Inflammatory macrophage treated with lipopolysaccharide for 4 hours (primary cell): Measurements from ENCODE around the gene PCSK5.
"Not testable (repeated sequence)": the region's sequence is repeated elsewhere in the genome, so short reads cannot be mapped to it uniquely, and the experiment has no call there.

Experiments
- DNase-seq: peaks from one replicate; pipeline ENCODE4 v3.0.0-alpha.2; 2020

The PCSK5 gene

DNA sequence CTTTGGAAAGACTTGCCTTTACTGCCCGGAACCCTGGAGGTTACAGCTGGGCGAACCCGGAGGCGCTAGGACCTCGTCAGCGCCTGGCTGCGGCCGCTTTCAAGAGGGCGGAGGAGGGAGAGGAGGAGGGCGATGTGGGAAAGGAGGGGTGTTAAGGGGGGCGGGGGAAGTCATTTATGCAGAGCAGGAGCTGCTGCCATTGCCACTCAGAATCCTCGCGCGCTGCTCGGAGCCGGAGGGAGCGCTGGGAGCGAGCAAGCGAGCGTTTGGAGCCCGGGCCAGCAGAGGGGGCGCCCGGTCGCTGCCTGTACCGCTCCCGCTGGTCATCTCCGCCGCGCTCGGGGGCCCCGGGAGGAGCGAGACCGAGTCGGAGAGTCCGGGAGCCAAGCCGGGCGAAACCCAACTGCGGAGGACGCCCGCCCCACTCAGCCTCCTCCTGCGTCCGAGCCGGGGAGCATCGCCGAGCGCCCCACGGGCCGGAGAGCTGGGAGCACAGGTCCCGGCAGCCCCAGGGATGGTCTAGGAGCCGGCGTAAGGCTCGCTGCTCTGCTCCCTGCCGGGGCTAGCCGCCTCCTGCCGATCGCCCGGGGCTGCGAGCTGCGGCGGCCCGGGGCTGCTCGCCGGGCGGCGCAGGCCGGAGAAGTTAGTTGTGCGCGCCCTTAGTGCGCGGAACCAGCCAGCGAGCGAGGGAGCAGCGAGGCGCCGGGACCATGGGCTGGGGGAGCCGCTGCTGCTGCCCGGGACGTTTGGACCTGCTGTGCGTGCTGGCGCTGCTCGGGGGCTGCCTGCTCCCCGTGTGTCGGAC is at the start of gene PCSK5:
Gene PCSK5 (plus strand): TSS at position 202 of the 805 bp plus-strand sequence. CDS start 509 bp downstream, at position 711.
- DNase-seq = peak; percentile 87

DNA sequence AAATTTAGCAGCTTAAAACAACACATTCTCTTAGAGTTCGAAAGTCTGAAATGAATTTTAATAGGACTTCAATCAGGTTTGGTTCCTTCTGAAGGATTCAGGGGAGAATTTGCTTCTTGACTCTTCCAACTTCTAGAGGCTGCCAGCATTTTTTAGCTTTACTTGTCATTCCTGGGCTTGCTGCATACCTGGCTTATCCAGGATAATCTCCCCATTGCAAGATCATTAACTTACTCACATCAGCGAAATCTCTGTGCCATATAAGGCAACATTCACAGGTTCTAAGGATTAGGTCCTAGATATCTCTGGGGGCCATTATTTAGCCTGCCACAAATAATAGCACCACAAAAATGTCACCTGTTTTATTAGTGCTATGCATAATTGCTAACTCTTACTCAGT is 46.2 kb upstream of the PCSK5 start:
- no peak for DNase-seq

DNA sequence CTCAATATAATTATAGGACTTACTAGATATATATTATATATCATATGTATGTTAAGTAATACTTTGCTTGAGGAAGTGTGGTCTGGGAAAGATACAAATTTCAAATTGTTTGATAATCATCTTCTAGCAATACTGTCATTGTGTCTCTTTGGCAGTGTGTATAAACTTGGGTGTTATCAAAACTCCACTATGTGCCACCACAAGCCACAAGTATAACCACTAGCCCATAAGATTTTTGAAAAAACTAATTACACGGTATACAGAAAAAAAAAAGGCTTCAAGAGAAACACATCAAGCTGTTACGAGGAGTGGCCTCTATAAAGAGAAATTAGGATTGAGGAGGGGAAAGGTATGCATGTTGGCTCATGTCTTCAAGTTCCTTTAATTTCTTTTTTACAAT is 44.7 kb upstream of the PCSK5 start:
- DNase-seq = no peak

DNA sequence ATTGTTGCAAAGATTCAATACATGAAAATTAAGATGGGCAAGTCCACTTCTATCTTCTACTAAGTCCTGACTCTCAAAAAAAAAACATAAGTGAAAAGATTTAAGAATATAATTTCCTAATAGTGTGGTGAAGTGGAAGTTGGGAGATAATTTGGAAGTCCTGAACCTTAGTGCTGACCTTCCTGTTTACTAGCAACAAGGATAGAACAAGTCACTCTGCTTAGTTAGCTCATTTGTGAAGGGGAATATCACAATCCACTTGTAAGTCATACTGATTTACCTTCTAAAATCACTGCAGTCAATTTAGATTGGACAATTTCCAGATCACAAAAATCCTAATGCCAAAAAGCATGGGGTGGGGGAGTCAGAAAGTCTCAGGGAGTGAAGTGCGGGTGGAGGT is 43.4 kb upstream of the PCSK5 start:
- DNase-seq = no peak

DNA sequence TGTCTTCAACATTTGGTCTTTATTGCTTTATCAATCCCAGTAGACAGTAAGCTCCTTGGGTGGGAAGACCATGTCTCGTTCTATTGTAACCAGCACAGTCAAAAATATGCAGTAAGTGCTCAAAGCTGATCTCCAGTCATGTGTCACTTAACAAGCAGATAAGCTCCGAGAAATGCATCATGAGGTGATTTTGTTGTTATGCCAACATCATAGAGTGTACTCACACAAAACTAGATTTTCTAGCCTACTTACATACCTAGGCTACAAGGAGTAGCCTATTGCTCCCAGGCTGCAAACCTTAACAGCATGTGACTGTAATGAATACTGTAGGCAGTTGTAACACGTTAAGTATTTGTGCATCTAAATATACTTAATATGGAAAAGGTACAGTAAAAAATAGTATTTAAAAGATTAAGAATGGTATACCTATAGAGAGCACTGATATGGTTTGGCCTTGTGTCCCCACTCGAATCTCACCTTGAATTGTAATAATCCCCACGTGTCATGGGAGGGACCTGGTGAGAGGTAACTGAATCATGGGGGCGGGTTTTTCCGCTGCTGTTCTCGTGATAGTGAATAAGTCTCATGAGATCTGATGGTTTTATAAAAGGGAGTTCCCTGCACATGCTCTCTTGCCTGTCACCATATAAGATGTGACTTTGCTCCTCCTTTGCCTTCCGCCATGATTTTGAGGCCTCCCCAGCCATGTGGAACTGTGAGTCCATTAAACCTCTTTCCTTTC is 39.8 kb upstream of the PCSK5 start:
- no peak for DNase-seq

DNA sequence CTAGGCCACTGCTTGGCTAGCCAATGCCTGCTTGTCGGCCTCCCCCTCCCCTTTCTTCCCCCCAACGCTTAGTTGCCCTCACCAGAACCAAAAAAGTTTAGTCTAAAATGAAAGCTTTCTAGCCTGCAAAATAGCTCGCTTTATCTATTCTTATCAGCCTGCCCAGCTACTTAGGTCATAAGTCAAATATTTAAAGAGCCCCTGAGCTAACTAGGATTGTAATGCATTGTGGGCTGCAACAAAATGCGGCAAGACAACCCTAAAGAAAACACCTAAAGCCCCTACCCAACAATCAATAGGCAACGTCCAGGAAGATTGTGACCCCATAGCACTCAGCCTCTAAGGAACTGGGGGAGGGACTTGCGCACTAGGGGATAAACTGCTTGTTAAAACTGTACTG is 38.6 kb upstream of the PCSK5 start:
- DNase-seq = no peak

DNA sequence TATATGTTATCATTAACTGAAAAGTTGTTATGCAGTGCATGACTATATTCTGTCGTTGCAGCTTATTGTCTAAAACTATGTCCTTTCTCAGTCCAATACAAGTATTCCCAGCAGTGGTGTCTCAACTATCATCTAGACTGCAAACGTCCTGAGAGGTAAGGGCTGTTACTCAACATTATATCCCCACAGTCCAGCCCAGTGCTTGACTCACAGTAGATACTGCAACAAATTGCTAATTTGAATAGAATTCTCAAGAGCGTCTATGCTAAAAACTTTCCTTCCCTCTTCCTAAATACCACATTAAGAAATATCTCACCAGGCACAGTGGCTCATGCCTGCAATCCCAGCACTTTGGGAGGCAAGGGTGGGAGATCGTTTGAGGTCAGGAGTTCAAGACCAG is 37.7 kb upstream of the PCSK5 start:
- no peak for DNase-seq

DNA sequence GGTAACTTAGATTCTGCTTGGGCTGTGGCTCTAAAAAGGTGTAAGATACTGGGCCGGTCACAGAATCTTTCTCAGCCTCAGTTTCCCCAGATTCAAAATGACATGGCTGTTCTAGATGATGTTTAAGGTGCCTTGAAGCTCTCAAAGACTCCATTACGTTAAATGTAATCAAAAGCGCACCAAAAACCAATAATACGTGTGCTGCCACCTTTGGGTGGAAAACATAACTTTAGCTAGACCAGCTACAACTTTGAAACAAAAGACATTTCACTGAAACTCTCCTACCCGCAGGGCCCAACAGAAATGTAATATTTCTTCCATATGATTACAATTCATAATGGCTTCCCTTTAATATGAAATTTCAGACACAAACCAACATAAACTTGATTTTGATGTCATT is 35.0 kb upstream of the PCSK5 start:
- DNase-seq = peak; percentile 11

DNA sequence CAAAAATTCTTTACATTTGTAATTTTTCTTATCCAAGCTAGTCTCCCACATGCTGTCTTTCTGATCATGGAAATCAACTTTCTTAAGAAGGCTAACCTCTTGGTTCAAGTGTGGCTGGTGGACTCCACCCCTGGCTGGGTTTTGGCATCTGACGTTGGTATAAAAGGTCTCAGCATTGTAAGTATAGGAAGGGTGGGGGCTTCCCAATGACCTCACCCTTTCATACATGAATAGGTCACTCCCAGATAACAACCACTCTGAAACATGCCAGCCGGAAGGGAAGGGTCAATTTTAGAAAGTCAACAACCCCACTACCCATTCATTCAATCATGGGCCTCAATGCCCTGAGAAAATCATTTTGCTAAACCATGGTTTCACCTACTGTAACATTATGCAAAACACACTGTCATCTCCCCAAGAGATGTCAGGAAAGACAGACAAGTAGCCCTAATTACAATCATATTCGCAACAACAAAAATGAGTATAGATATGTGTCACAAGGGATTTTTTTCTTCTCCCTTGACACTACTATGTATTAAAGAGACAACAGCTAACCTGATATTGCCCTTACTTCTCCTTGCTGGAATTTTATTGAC is 31.9 kb upstream of the PCSK5 start:
- no peak for DNase-seq

DNA sequence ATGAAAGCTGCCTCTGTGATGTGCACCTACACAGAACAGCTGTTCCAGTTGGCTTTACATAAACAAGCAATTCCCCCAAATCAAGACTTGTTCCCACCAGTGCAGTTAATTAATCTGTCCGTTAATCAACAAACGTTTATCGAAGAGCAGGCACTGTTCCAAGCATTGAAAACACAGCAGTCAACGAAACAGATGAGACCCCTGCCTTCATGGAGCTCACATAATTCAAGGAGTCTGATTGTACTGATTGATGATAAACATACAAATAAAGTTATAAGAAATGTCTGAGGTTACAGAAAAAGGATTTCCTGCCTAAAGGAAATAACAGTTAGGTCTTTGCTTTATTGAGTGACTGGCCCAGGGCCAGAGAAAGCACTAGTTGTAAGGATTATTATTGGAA is 26.2 kb upstream of the PCSK5 start:
- no peak for DNase-seq

DNA sequence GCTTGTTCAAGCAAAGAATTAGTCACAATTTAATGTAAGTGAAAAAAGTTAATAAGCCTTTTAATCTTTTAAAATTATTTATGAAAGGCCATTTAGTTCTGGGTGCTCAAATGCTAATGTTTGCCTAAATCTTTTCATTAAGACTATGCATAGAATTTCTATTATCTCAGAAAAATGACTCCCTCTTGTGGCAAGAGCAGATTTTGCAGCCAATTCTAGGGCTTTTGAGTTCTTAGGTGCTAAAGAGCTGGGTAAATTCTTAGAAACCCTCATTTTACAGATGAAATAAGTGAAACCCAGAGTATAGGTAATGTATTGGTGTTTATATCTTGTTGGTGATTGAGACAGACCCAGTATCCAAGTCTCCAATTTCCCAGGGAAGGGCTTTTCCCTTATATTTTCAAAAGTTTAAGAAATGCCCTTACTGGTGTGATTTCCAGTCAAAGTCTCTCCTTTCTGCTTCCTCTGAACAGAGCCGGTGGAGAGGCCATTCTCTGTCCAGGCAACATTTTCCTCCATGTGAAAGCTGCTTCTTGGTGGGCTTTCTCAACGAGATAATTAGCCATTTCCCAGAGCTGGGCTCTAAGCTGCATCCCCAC is 24.1 kb upstream of the PCSK5 start:
- peak; percentile 68 for DNase-seq

DNA sequence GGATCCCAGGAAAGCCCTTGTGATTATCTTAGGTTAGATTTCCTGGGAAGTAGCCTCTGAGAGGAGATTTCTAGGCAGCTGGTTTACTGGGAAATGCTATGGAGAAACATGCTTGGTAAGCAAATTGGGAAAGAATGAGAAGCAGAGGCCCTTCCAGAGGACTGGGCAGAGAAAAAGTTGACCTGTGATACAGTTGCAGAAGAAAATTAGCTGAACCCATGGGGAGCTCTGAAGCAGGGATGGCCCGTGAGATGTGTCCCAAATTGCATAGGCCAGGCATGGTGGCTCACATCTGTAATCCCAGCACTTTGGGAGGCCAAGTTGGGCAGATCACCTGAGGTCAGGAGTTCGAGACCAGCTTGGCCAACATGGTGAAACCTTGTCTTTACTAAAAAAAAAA is 21.9 kb upstream of the PCSK5 start:
- DNase-seq = not testable (repeated sequence)

DNA sequence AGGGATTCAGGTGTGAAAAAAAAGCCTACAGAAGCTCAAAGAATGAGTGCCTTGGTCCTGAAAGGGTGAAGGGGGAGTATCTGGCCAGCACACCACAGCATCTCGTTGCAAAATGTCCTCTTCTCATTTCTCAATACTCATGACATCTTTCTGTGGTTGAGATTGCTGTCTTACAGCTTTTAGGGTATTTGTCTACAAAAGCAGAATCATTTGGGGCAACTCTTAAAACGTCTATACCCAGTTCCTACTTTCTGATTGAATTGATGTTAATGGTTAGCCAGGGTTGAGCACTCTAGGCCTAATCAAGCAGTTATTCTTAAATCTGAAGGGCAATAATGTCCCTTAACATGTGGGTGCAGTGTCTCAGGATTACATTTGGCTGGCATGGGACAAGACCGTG is 21.2 kb upstream of the PCSK5 start:
- DNase-seq = peak; percentile 89

DNA sequence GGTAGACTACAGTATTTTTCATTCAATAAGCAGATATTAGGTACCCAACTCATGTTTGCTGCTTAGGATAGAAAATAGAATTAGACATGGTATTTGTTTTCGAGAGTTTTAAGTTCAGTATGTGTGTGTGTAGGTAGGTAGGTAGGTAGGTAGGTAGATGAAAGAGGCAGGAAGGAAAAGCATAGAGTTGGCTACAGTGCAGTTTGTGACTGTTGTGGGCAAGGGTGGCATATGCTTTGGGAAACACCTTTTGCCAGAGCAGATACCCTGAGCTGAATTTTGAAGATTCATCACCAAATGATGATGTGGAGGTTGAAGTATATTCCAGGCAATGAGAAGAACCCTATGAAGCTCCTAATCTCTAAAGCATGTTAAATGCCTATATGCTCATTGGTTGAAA is 20.0 kb upstream of the PCSK5 start:
- DNase-seq = no peak

DNA sequence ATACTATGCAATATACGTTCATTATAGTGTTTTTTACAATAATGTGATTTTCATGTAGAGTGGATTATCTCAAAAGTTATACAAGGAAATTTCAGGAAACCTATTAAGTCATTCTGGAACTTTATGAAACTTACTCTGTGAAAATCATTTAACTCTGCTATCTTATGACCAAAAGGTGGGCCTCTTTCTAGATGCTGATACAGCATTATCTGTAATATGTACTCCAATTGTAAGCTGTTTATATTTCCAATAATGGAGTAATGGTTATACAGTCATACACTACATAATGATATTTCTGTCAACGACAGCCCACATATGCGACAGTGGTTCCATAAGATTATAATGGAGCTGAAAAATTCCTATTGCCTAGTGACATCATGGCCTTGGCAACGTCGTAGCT is 18.8 kb upstream of the PCSK5 start:
- DNase-seq = no peak

DNA sequence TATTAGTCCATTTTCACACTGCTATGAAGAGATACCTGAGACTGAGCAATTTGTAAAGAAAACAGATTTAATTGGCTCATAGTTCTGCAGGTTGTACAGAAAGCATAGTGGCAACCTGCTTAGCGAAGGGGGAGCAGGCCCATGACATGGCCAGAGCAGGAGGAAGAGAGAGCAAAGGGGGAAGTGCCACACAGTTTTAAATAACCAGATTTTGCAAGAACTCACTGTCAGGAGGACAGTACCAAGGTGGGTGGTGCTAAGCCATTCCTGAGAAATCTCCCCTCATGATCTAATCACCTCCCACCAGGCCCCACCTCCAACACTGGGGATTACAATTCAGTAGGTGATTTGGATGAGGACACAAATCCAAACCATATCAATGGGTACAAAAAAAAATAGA is 16.8 kb upstream of the PCSK5 start:
- DNase-seq = peak; percentile 85

DNA sequence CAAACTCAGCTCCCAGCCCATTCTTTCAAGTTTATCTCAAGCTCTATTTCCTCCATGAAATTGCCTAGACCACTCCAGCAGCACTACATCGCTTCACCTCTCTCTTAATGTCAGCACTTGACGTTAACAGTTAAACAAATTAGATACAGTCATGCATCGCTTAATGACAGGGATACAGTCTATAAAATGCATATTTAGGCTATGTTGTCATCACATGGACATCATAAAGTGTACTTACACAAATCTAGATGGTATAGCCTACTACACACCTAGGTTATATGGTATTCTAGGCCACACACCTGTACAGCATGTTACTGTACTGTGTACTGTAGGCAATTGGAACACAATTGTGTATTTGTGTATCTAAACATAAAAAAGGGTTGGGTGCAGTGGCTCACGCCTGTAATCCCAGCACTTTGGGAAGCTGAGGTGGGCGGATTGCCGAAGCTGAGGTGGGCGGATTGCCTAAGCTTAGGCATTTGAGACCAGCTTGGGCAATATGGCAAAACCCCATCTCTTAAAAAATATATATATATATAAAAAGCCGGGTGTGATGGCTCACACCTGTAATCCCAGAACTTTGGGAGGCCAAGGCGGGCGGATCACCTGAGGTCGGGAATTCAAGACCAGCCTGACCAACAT is 13.4 kb upstream of the PCSK5 start:
- peak; percentile 70 for DNase-seq

DNA sequence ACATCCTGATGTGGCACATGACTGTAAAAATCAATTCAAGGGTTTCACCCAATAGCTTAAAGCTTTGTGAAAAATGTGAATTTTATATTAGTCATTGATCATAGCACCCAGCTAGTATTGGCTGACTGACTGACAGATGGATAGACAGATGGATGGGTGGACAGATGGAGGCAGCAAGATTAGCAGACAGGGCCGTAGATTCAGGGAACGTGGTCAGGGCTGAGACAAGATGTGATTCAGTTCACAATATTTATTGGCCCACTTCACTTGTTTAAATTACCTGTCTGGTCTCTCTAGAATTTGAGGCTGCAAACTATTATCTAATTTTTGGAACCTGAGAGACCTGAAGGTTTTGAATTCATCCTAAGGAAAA is 12.0 kb upstream of the PCSK5 start:
- DNase-seq = no peak

DNA sequence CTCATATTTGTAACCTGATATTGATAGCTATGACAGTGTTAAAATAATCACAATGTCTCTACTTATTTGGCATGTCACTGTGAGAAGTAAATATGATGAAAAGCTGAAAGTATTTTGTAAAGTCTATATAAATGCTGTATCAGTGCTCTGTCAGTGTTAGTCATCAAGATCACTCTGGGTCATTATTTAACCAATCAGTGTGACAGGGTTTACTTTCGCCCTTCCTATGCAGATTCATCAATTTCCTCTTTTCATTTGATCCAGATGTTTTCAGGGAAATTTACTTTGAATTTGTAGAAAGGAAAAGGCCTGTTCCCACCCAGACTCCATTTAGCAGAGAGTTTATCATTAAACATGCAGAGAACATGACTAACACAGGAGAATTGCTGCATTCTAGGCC is 9.9 kb upstream of the PCSK5 start:
- peak; percentile 76 for DNase-seq

DNA sequence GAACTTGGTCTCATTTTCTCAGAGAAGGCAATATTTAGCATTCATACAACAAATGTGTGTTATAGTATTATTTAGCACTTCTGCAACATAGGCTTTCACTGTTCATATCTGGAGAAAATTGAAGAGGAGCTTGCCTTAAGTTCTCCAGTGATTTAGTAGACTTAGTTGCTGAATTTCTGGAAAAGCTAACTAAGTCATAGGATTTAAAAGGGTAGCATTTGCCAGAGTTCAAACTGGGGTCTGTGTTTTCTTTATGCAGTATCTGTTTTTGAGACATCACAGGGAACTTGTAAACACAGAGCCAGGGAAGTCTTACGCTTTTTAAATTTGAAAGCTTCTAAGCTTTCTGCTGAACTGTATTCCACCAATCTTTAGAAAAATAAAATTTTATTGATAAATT is 8.7 kb upstream of the PCSK5 start:
- DNase-seq = no peak

DNA sequence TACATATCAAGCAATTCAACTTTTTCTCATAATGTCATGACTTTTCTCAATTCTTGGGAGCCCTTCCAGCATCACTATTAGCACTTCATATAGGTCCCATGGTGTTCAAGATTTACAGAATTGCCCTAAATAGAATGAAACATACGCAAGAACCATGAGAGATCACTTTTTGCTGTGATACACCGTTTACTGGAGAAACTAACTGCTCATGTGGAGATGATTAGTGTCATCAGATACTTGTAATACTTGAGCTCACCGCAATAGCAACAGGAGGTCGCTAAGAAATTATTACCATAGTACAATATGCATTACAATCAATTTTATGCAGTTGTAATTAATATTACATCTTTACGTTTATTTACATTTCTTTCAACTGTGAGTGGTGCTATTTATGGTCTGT is 4.8 kb upstream of the PCSK5 start:
- DNase-seq = no peak

DNA sequence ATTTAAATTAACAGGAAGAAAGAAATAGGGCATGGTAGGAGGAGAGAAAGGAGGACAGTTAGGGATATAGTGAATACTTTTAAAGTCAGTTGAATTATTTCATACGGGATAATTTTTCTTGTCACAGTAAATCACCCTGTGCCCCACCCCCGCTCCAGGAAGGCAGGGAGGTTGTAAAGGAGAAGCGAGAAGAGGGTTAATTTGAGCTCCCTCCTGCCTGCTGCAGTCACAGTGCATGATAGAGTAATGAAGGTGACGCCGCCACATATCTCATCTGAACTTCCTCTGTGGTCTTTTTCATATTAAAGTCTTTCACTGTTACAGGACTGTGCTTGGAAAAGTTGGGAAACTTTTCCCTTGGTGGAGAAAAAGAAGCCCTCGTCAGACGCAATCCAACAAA is 896 bp upstream of the PCSK5 start:
- peak; percentile 48 for DNase-seq

DNA sequence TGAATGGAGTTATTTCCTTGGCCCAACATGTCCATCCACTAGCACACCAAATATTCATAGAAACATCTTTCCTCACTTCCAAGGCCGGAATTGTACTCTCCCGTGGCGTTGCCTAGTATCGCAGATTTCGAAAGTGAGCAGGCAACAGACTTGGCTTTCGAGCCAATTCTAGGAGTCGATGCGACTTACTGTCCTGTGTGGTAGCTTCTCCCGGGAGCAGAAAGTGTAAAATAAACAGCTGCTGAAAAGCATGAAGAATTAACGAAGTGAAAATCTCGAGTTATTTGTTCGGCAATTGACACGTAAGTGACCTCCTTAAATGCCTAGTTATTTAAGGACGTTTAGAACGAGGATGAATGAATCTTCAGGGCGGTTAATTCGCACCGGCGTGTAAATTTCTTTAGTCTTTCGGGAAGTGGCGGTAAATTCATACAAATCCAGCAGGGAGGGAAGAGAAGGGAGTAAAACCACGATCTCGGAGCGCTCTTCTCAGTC is 449 bp upstream of the PCSK5 start:
- DNase-seq = peak; percentile 62
